Ovary (tissue), 3 donors: ENCODE results near the gene POC1A.

Experiments
- EP300 ChIP-seq: sonication (generic); formaldehyde crosslinking; IDR thresholded peaks from one replicate; pipeline ENCODE4 v1.6.1; 2017; ENCODE audit warnings: antibody characterized with exemption
- POLR2A ChIP-seq: fragments of 450-650 bp; IDR thresholded peaks from one replicate; pipeline ENCODE4 v1.6.1; 2017; ENCODE audit warnings: antibody characterized with exemption, mild to moderate bottlenecking, moderate library complexity
- TF ChIP-seq, protein P1 (sequence below), 3 donors: fragments of 450-650 bp in 2 of 3; fragments of 200-600 bp in 1 of 3; IDR thresholded peaks; one replicate each; pipeline versions ENCODE4 v1.5.1 to v1.8.0; 2016 to 2022; ENCODE audit warnings: antibody characterized with exemption in 3 of 3, mild to moderate bottlenecking in 1 of 3
- donor health status: DM: no; HTN: no; CAD: no.

DNA sequence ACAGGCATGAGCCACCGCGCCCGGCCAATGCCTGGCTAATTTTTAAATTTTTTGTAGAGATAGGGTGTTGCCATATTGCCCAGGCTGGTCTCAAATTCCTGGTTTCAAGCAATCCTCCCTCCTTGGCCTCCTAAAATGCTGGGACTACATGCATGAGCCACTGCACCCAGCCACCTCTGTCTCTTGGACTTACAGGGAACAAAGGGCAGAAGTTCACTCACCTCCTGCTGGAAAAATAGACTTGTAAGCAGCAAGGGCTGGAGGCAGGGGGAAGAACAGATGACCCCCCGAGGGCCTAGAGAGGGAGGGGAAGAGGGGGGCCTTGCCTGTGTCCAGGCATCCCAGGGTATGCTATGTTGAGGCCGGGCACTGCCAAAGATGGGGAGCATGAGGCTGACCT is 120.0 kb downstream of the POC1A start:
- TF ChIP-seq, protein P1, sequence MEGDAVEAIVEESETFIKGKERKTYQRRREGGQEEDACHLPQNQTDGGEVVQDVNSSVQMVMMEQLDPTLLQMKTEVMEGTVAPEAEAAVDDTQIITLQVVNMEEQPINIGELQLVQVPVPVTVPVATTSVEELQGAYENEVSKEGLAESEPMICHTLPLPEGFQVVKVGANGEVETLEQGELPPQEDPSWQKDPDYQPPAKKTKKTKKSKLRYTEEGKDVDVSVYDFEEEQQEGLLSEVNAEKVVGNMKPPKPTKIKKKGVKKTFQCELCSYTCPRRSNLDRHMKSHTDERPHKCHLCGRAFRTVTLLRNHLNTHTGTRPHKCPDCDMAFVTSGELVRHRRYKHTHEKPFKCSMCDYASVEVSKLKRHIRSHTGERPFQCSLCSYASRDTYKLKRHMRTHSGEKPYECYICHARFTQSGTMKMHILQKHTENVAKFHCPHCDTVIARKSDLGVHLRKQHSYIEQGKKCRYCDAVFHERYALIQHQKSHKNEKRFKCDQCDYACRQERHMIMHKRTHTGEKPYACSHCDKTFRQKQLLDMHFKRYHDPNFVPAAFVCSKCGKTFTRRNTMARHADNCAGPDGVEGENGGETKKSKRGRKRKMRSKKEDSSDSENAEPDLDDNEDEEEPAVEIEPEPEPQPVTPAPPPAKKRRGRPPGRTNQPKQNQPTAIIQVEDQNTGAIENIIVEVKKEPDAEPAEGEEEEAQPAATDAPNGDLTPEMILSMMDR (IDR thresholded peaks at IDR 0.05) = no peak
- TF ChIP-seq EP300 = no peak
- TF ChIP-seq POLR2A = no peak
